GM12878 (cell line): Measurements from ENCODE around the gene ITGBL1. TPM values are rescaled to one million over a fixed set of nuclear protein-coding genes. Genes with fewer than 3 reads are reported as not detected.

ENCODE experiments used
- ATAC-seq: fragments of 200-7000 bp; cut with Tn5 transposase; 3 replicates; pipeline ENCODE4 v1.9.1; 2020; ENCODE audit warnings: mild to moderate bottlenecking, moderate library complexity
- BruUV-seq: library from RNA; stranded (reverse); fragments of 400-500 nt; replicated peaks from 2 replicates; lab custom pipeline; 2021; lab: Mats Ljungman, UMichigan
- CTCF ChIA-PET: fragments of 300-600 bp; sonication (Branson Sonifier 250); formaldehyde crosslinking; extraction: SDS; loops from one replicate; lab custom pipeline; 2021; ENCODE audit warnings: inconsistent platforms; lab: Yijun Ruan, JAX
- POLR2A ChIA-PET: fragments of 350-600 bp; formaldehyde crosslinking; extraction: SDS; loops from one replicate; lab custom pipeline; 2021; ENCODE audit warnings: inconsistent platforms; lab: Charles Lee
- RAD21 ChIA-PET: fragments of 300-600 bp; sonication (Branson Sonifier 250); formaldehyde crosslinking; loops from one replicate; lab custom pipeline; 2023; ENCODE audit warnings: antibody characterized with exemption; ENCODE audit not compliant: unreplicated experiment; lab: Charles Lee
- SMC1A ChIA-PET: fragments of 300-600 bp; sonication (Branson Sonifier 250); formaldehyde crosslinking; loops from one replicate; lab custom pipeline; 2023; ENCODE audit not compliant: unreplicated experiment, uncharacterized antibody; lab: Charles Lee
- DNase-seq: peaks from one replicate; pipeline ENCODE4 v3.0.0-alpha.2; 2011; ENCODE audit warnings: low read depth, low spot score
- FAIRE-seq: peaks from 3 replicates; lab custom pipeline; 2011; peaks lifted over from hg19 to GRCh38; lab: Jason Lieb, UNC
- H2AFZ ChIP-seq: 2 replicates; pipeline ENCODE4 v1.6.0; 2011; ENCODE audit warnings: low read depth, low read length, control low read depth; ENCODE audit not compliant: control insufficient read depth
- H3K27ac ChIP-seq: 2 replicates; pipeline ENCODE4 v1.5.1; 2011; ENCODE audit warnings: control low read depth; ENCODE audit not compliant: control insufficient read depth, insufficient read depth
- H3K27me3 ChIP-seq, 2 experiments: replicated peaks in 1 of 2; 2 replicates each; pipeline versions ENCODE4 v1.6.0 to v1.6.1; 2011; ENCODE audit warnings: low read length in 1 of 2; ENCODE audit not compliant: control insufficient read depth in 2 of 2, insufficient read depth in 2 of 2
- H3K36me3 ChIP-seq, 2 experiments: 2 replicates each; pipeline ENCODE4 v1.5.1; 2011; ENCODE audit warnings: low read length in 1 of 2; ENCODE audit not compliant: control insufficient read depth in 2 of 2, insufficient read depth in 2 of 2
- H3K4me1 ChIP-seq: 2 replicates; pipeline ENCODE4 v1.6.1; 2011; ENCODE audit warnings: mild to moderate bottlenecking, low read length, moderate library complexity, mixed read lengths; ENCODE audit not compliant: control insufficient read depth, insufficient read depth
- H3K4me2 ChIP-seq: 2 replicates; pipeline ENCODE4 v1.6.0; 2011; ENCODE audit warnings: control low read depth; ENCODE audit not compliant: control insufficient read depth, insufficient read depth
- H3K4me3 ChIP-seq: fragments of 200-600 bp; sonication (generic); 2 replicates; pipeline ENCODE4 v1.5.1; 2016
- H3K79me2 ChIP-seq: 2 replicates; pipeline ENCODE4 v1.6.0; 2011; ENCODE audit warnings: low read length; ENCODE audit not compliant: control insufficient read depth, insufficient read depth
- H3K9ac ChIP-seq: 2 replicates; pipeline ENCODE4 v1.8.0; 2011; ENCODE audit warnings: low read length, control low read depth, mixed read lengths; ENCODE audit not compliant: control insufficient read depth, insufficient read depth
- H3K9me3 ChIP-seq: replicated peaks from 3 replicates; pipeline ENCODE4 v1.5.1; 2011; ENCODE audit warnings: mild to moderate bottlenecking, low read length; ENCODE audit not compliant: control insufficient read depth, insufficient read depth
- H4K20me1 ChIP-seq: 2 replicates; pipeline ENCODE4 v1.6.0; 2011; ENCODE audit not compliant: control insufficient read depth, insufficient read depth
- CBX3 ChIP-seq: fragments of 200-600 bp; sonication (generic); IDR thresholded peaks from 2 replicates; pipeline ENCODE4 v1.6.1; 2016; ENCODE audit warnings: low read depth, borderline replicate concordance
- CHD2 ChIP-seq: IDR thresholded peaks from 2 replicates; pipeline ENCODE4 v1.6.1; 2011; ENCODE audit warnings: low read depth, low read length, improper control_type of control experiment, borderline replicate concordance
- CHD4 ChIP-seq: fragments of 200-600 bp; sonication (generic); IDR thresholded peaks from 2 replicates; pipeline ENCODE4 v1.6.1; 2016; ENCODE audit warnings: mild to moderate bottlenecking
- CREM ChIP-seq: IDR thresholded peaks from 2 replicates; pipeline ENCODE4 v1.6.1; 2014; ENCODE audit warnings: antibody characterized with exemption, low read depth
- EED ChIP-seq: sonication (generic); IDR thresholded peaks from 2 replicates; pipeline ENCODE4 v1.6.1; 2016; ENCODE audit warnings: antibody characterized with exemption, low read depth
- JUNB ChIP-seq: IDR thresholded peaks from 2 replicates; pipeline ENCODE4 v1.6.1; 2016; ENCODE audit warnings: antibody characterized with exemption, mild to moderate bottlenecking
- PAX5 ChIP-seq: IDR thresholded peaks from 2 replicates; pipeline ENCODE4 v1.6.1; 2011; ENCODE audit warnings: low read depth, low read length, borderline replicate concordance
- POLR2A ChIP-seq: IDR thresholded peaks from 2 replicates; pipeline ENCODE4 v1.6.1; 2011; ENCODE audit warnings: low read depth, mild to moderate bottlenecking, low read length
- RAD51 ChIP-seq: fragments of 450-650 bp; IDR thresholded peaks from 2 replicates; pipeline ENCODE4 v1.6.1; 2016; ENCODE audit warnings: moderate library complexity, mild to moderate bottlenecking, inconsistent platforms
- RCOR1 ChIP-seq: conservative IDR thresholded peaks from 2 replicates; pipeline ENCODE4 v1.6.1; 2012; ENCODE audit warnings: low read depth, low read length, improper control_type of control experiment
- RFX5 ChIP-seq: IDR thresholded peaks from 2 replicates; pipeline ENCODE4 v1.6.1; 2011; ENCODE audit warnings: low read depth, low read length, improper control_type of control experiment
- RUNX3 ChIP-seq: IDR thresholded peaks from 2 replicates; pipeline ENCODE4 v1.6.1; 2012; ENCODE audit warnings: low read length, inconsistent platforms
- SIX5 ChIP-seq: IDR thresholded peaks from 2 replicates; pipeline ENCODE4 v1.6.1; 2011; ENCODE audit warnings: mild to moderate bottlenecking, low read depth, low read length, moderate library complexity; ENCODE audit not compliant: severe bottlenecking
- SMC3 ChIP-seq: IDR thresholded peaks from 2 replicates; pipeline ENCODE4 v1.6.1; 2011; ENCODE audit warnings: low read length, improper control_type of control experiment, borderline replicate concordance
- STAT1 ChIP-seq: fragments of 450-650 bp; conservative IDR thresholded peaks from 2 replicates; pipeline ENCODE4 v1.6.1; 2014; ENCODE audit warnings: antibody characterized with exemption, mild to moderate bottlenecking
- TCF12 ChIP-seq: IDR thresholded peaks from 2 replicates; pipeline ENCODE4 v1.6.1; 2011; ENCODE audit warnings: low read depth, mild to moderate bottlenecking, low read length
- USF2 ChIP-seq: IDR thresholded peaks from 2 replicates; pipeline ENCODE4 v1.6.1; 2011; ENCODE audit warnings: low read depth, low read length, improper control_type of control experiment, borderline replicate concordance
- ZNF274 ChIP-seq: IDR thresholded peaks from one replicate; pipeline ENCODE4 v1.8.0; 2011; ENCODE audit not compliant: insufficient read length, insufficient read depth
- WGBS: methylation state at CpG from one replicate; pipeline ENCODE4 v1.1.6; 2016; ENCODE audit warnings: low lambda C conversion rate; ENCODE audit not compliant: insufficient replicate concordance, insufficient coverage; ENCODE audit errors: missing lambda C conversion rate; 5-methylcytosine and 5-hydroxymethylcytosine counted together
- in situ Hi-C: fragments of 300-500 bp; cut with MboI; formaldehyde crosslinking; loops from 9 replicates; pipeline ENCODE4 v1.14.3; 2018; ENCODE audit warnings: mixed read lengths
- intact Hi-C: fragments of 100-400 bp; cut with micrococcal nuclease; formaldehyde crosslinking; loops from one replicate; pipeline ENCODE4 v1.14.2; 2022; ENCODE audit not compliant: unreplicated experiment
- polyA plus RNA-seq, 11 experiments: library from polyadenylated mRNA; depleted of rRNA in 4 of 11; unstranded in 6 of 11; stranded (reverse) in 5 of 11; fragments of >200 nt; fragmentation: Nextera tagmentation in 4 of 11; fragmentation: Illumina TruSeq in 1 of 11; extraction: Ambion mirVana in 4 of 11; extraction: Trizol in 1 of 11; gene quantifications; 1 replicate in 1 of 11; 2 replicates in 10 of 11; pipeline versions ENCODE4 v1.2.1 to v1.2.3, GENCODE V29; 2011 to 2016; ENCODE audit warnings: inconsistent platforms in 2 of 11, missing spikeins in 2 of 11, low read depth in 1 of 11
- total RNA-seq, 4 experiments: library from RNA; depleted of rRNA in 3 of 4; stranded (reverse); fragments of >200 nt in 3 of 4; fragmentation: Illumina TruSeq in 1 of 4; extraction: Trizol in 1 of 4; gene quantifications; 2 replicates each; pipeline versions ENCODE4 v1.2.1 to v1.2.3, GENCODE V29; 2013 to 2021
- TF ChIP-seq, protein P1 (sequence below): fragments of 450-650 bp; IDR thresholded peaks from 2 replicates; pipeline ENCODE4 v1.6.1; 2018; ENCODE audit warnings: borderline replicate concordance, mild to moderate bottlenecking; ENCODE audit not compliant: partially characterized antibody

Gene ITGBL1
- total and polyA plus RNA-seq, 10 of the 15 experiments (the other 5 are each of a cell fraction or from before 2014, with no cell fraction given): 0.17 to 2.8 (median 0.28) TPM; not detected in 3

DNA sequence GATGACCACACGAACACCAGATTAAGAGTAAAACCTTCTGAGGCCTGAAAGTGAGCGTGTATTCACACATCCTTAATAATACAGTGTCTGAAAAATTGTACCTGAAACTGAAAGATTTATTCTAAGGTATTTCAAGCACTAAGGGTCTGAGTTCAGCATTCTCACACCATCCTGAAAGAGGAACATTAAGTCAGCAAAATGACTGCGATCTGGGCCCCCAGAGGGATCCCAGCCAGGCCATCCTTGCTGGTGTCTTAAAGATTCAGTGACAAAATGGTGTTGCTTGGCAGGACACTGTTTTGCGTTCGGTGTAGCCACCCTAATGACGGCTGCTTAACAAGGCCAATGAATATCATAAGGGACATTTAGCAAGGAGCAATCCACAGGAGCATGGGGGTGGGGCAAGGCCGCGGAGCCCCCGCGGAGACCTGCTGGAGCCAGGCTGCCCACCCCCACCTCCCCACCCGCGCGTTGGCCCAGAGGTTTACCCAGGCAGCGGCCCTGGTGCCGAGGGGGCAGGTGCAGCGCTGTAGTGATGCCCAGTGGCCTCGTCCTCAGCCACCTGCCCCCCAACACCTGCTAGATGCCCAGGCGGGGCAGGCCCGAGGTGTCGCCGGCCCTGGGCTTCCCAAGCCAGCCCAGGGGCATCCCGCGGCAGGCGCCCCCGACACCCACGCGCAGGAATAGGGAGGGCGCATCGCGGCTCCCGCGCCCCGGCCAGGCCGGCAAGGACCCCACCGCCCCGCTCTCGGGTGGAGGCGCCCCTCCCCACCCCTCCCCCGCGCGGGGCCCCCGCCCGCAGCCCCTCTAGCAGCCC is 36.9 kb upstream of the ITGBL1 start (continued):
- TF ChIP-seq RCOR1 (no peak), ZNF274 (no peak), RAD51 (no peak), SMC3 (no peak)

GRCh38 chr13:101416181-101417042 is 36.1 kb upstream of the ITGBL1 start, which contains the start of gene NALCN:
NALCN (minus strand) TSS chr13:101416508; CDS start chr13:101399126, 17,382 bp downstream.
- H3K4me2 ChIP-seq: no peak within 1 kb of the TSS
- intact Hi-C loops: no loop called here
- 43% methylated on average over 59 of the region's 85 CpGs for WGBS
- TF ChIP-seq JUNB: no peak
- TF ChIP-seq, protein P1, sequence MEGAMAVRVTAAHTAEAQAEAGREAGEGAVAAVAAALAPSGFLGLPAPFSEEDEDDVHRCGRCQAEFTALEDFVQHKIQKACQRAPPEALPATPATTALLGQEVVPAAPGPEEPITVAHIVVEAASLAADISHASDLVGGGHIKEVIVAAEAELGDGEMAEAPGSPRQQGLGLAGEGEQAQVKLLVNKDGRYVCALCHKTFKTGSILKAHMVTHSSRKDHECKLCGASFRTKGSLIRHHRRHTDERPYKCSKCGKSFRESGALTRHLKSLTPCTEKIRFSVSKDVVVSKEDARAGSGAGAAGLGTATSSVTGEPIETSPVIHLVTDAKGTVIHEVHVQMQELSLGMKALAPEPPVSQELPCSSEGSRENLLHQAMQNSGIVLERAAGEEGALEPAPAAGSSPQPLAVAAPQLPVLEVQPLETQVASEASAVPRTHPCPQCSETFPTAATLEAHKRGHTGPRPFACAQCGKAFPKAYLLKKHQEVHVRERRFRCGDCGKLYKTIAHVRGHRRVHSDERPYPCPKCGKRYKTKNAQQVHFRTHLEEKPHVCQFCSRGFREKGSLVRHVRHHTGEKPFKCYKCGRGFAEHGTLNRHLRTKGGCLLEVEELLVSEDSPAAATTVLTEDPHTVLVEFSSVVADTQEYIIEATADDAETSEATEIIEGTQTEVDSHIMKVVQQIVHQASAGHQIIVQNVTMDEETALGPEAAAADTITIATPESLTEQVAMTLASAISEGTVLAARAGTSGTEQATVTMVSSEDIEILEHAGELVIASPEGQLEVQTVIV: no peak
- TF ChIP-seq RUNX3: no peak
- no peak for TF ChIP-seq CBX3
- TF ChIP-seq CREM: no peak
- TF ChIP-seq TCF12: no peak
- TF ChIP-seq PAX5: no peak
- TF ChIP-seq SIX5: no peak
- TF ChIP-seq CHD2: no peak
- TF ChIP-seq POLR2A: no peak
- TF ChIP-seq STAT1: no peak
- TF ChIP-seq EED: no peak
- TF ChIP-seq CHD4: no peak
- no peak for TF ChIP-seq RFX5
- no peak for TF ChIP-seq RCOR1
- TF ChIP-seq USF2: no peak

More at GRCh38 chr13:101416181-101417042, 36.1 kb upstream of the ITGBL1 start, which contains the start of gene NALCN:
- in situ Hi-C loops: no loop called here
- no peaks in the 10 kb centered on the region for H3K4me1 ChIP-seq
- FAIRE-seq (no peak), ATAC-seq (no peak), DNase-seq (no peak)
- H3K27me3 ChIP-seq: no peaks in the 10 kb centered on the region; a peak in 1 of 4 replicates
- no peak within 1 kb of the TSS for H2AFZ ChIP-seq
- H3K4me3 ChIP-seq: no peak within 1 kb of the TSS
- POLR2A ChIA-PET: no interaction called here
- H4K20me1 ChIP-seq: no peaks in the 10 kb centered on the region
- CTCF ChIA-PET: no interaction called here
- no peak within 1 kb of the TSS for H3K9ac ChIP-seq
- no peaks in the 10 kb centered on the region for H3K36me3 ChIP-seq
- SMC1A ChIA-PET: no interaction called here
- H3K27ac ChIP-seq: no peak within 1 kb of the TSS
- H3K79me2 ChIP-seq: no peaks in the 10 kb centered on the region
- no TSS peak for BruUV-seq
- H3K9me3 ChIP-seq: no peaks in the 10 kb centered on the region
- RAD21 ChIA-PET: no interaction called here
